HEK293 (cell line): ENCODE measurements around the gene PSMD5.

ENCODE experiments used
- CTCF ChIA-PET: fragments of 350-600 bp; formaldehyde crosslinking; extraction: SDS; loops from one replicate; lab custom pipeline; 2021; ENCODE audit warnings: antibody characterized with exemption; lab: Yijun Ruan, JAX
- POLR2A ChIA-PET: fragments of 300-600 bp; formaldehyde crosslinking; extraction: SDS; loops from one replicate; lab custom pipeline; 2020; ENCODE audit warnings: antibody characterized with exemption, inconsistent platforms; lab: Yijun Ruan, JAX
- H3K27ac ChIP-seq: fragments of 200-500 bp; sonication (Bioruptor generic); 2 replicates; pipeline ENCODE4 v1.5.1; 2014; ENCODE audit warnings: low read depth, low read length, control low read depth, inconsistent platforms; ENCODE audit errors: extremely low read depth
- H3K36me3 ChIP-seq, 2 experiments: fragments of 200-500 bp in 1 of 2; sonication (Bioruptor generic) in 1 of 2; 1 replicate in 1 of 2; 2 replicates in 1 of 2; pipeline ENCODE4 v1.5.1; 2014 to 2017; ENCODE audit warnings: inconsistent platforms in 2 of 2, low read length in 2 of 2; ENCODE audit not compliant: control insufficient read depth in 2 of 2, insufficient read depth in 1 of 2
- H3K4me1 ChIP-seq: fragments of 200-500 bp; sonication (Bioruptor generic); 2 replicates; pipeline ENCODE4 v1.5.1; 2014; ENCODE audit warnings: mild to moderate bottlenecking, low read length, inconsistent platforms; ENCODE audit not compliant: control insufficient read depth, insufficient read depth
- H3K4me3 ChIP-seq: 2 replicates; pipeline ENCODE4 v1.5.1; 2011; ENCODE audit warnings: low read depth, mild to moderate bottlenecking, control low read depth, low read length, moderate library complexity
- H3K9me3 ChIP-seq: fragments of 200-500 bp; sonication (Bioruptor generic); 2 replicates; pipeline ENCODE4 v1.5.1; 2014; ENCODE audit warnings: low read depth, low read length, inconsistent platforms; ENCODE audit not compliant: control insufficient read depth, insufficient read depth
- ATF2 ChIP-seq: fragments of 450-650 bp; formaldehyde crosslinking; IDR thresholded peaks from 2 replicates; pipeline ENCODE4 v1.5.1; 2016; ENCODE audit warnings: missing biosample characterization, missing genetic modification characterization, low read depth
- KLF10 ChIP-seq: fragments of 450-650 bp; IDR thresholded peaks from 2 replicates; pipeline ENCODE4 v1.5.1; 2018; ENCODE audit warnings: missing biosample characterization, mild to moderate bottlenecking, missing genetic modification characterization
- ZBTB20 ChIP-seq: fragments of 450-650 bp; formaldehyde crosslinking; IDR thresholded peaks from 2 replicates; pipeline ENCODE4 v1.5.1; 2016; ENCODE audit warnings: missing biosample characterization, missing genetic modification characterization
- ZBTB26 ChIP-seq: fragments of 450-650 bp; formaldehyde crosslinking; optimal IDR thresholded peaks from 2 replicates; pipeline ENCODE3; 2016; ENCODE audit warnings: missing biosample characterization, mild to moderate bottlenecking, missing genetic modification characterization
- ZNF10 ChIP-seq: fragments of 450-650 bp; formaldehyde crosslinking; IDR thresholded peaks from 2 replicates; pipeline ENCODE4 v1.5.1; 2017; ENCODE audit warnings: missing biosample characterization, missing genetic modification characterization
- ZNF112 ChIP-seq: fragments of 450-650 bp; formaldehyde crosslinking; IDR thresholded peaks from 2 replicates; pipeline ENCODE4 v1.5.0; 2017; ENCODE audit warnings: missing biosample characterization, missing genetic modification characterization
- ZNF214 ChIP-seq: fragments of 450-650 bp; formaldehyde crosslinking; IDR thresholded peaks from 2 replicates; pipeline ENCODE4 v1.5.1; 2017; ENCODE audit warnings: missing biosample characterization, mild to moderate bottlenecking, missing genetic modification characterization, borderline replicate concordance
- ZNF23 ChIP-seq: fragments of 450-650 bp; formaldehyde crosslinking; IDR thresholded peaks from 2 replicates; pipeline ENCODE4 v1.5.1; 2016; ENCODE audit warnings: missing biosample characterization, missing genetic modification characterization, borderline replicate concordance
- ZNF335 ChIP-seq: fragments of 450-650 bp; formaldehyde crosslinking; conservative IDR thresholded peaks from 2 replicates; pipeline ENCODE4 v1.5.1; 2016; ENCODE audit warnings: missing biosample characterization, missing genetic modification characterization
- ZNF37A ChIP-seq: fragments of 450-650 bp; IDR thresholded peaks from 2 replicates; pipeline ENCODE4 v1.5.1; 2018; ENCODE audit warnings: missing biosample characterization, missing genetic modification characterization
- ZNF398 ChIP-seq: fragments of 450-650 bp; formaldehyde crosslinking; IDR thresholded peaks from 2 replicates; pipeline ENCODE4 v1.5.1; 2017; ENCODE audit warnings: missing biosample characterization, missing genetic modification characterization
- ZNF416 ChIP-seq: fragments of 450-650 bp; formaldehyde crosslinking; IDR thresholded peaks from 2 replicates; pipeline ENCODE4 v1.5.1; 2016; ENCODE audit warnings: missing biosample characterization, missing genetic modification characterization
- ZNF518A ChIP-seq: fragments of 450-650 bp; formaldehyde crosslinking; conservative IDR thresholded peaks from 2 replicates; pipeline ENCODE4 v1.5.1; 2016; ENCODE audit warnings: low read depth, missing biosample characterization, missing genetic modification characterization
- ZNF549 ChIP-seq: fragments of 450-650 bp; IDR thresholded peaks from 2 replicates; pipeline ENCODE4 v1.5.1; 2018; ENCODE audit warnings: missing biosample characterization, missing genetic modification characterization, mild to moderate bottlenecking, inconsistent platforms, moderate library complexity
- ZNF580 ChIP-seq: fragments of 450-650 bp; formaldehyde crosslinking; IDR thresholded peaks from 2 replicates; pipeline ENCODE4 v1.5.1; 2016; ENCODE audit warnings: missing biosample characterization, missing genetic modification characterization
- ZNF596 ChIP-seq: fragments of 450-650 bp; IDR thresholded peaks from 2 replicates; pipeline ENCODE4 v1.5.0; 2018; ENCODE audit warnings: missing biosample characterization, mild to moderate bottlenecking, missing genetic modification characterization, moderate library complexity
- ZNF621 ChIP-seq: fragments of 450-650 bp; formaldehyde crosslinking; IDR thresholded peaks from 2 replicates; pipeline ENCODE4 v1.5.1; 2017; ENCODE audit warnings: missing biosample characterization, missing genetic modification characterization
- ZNF664 ChIP-seq: fragments of 450-650 bp; formaldehyde crosslinking; IDR thresholded peaks from 2 replicates; pipeline ENCODE4 v1.5.1; 2016; ENCODE audit warnings: missing biosample characterization, missing genetic modification characterization
- ZNF747 ChIP-seq: fragments of 450-650 bp; formaldehyde crosslinking; IDR thresholded peaks from 2 replicates; pipeline ENCODE4 v1.5.1; 2016; ENCODE audit warnings: missing biosample characterization, missing genetic modification characterization
- ZNF76 ChIP-seq: fragments of 450-650 bp; formaldehyde crosslinking; IDR thresholded peaks from 2 replicates; pipeline ENCODE4; 2016; ENCODE audit warnings: low read depth, missing biosample characterization, missing genetic modification characterization, borderline replicate concordance
- ZNF791 ChIP-seq: fragments of 450-650 bp; formaldehyde crosslinking; IDR thresholded peaks from 2 replicates; pipeline ENCODE4 v1.5.1; 2016; ENCODE audit warnings: missing biosample characterization, missing genetic modification characterization
- ZNF837 ChIP-seq: fragments of 450-650 bp; formaldehyde crosslinking; IDR thresholded peaks from 2 replicates; pipeline ENCODE4 v1.5.1; 2016; ENCODE audit warnings: missing biosample characterization, missing genetic modification characterization
- ZSCAN4 ChIP-seq: fragments of 450-650 bp; formaldehyde crosslinking; IDR thresholded peaks from 2 replicates; pipeline ENCODE4 v1.5.1; 2017; ENCODE audit warnings: missing biosample characterization, missing genetic modification characterization
- ZXDB ChIP-seq: fragments of 450-650 bp; formaldehyde crosslinking; IDR thresholded peaks from 2 replicates; pipeline ENCODE4 v1.5.1; 2016; ENCODE audit warnings: missing biosample characterization, missing genetic modification characterization

The PSMD5 gene

GRCh38 chr9:120770931-120771330, 71.8 kb downstream of the PSMD5 start:
- ChIA-PET CTCF (interaction anchor here (1.9 kb wide), 1 partner anchor 15 kb away, joined by 7 read pairs; no protein-coding TSS in a partner anchor), POLR2A (interaction anchor here (0.8 to 1.2 kb wide), 2 partner anchors 22 to 203 kb away, joined by 3 to 4 read pairs; partner anchors contain the start of gene FBXW2)
- no peak for TF ChIP-seq ZSCAN4 (tag by site-specific recombination)
- TF ChIP-seq ZNF549 (tag by site-specific recombination), result no peak
- no peak for TF ChIP-seq ZNF621
- no peak for TF ChIP-seq ZNF747 (tag by site-specific recombination)
- Histone ChIP-seq H3K9me3 (no peaks in the 10 kb centered on the region), H3K27ac (no peak overlapping the region), H3K4me1 (no peaks in the 10 kb centered on the region), H3K4me3 (no peak overlapping the region), H3K36me3 (peaks cover 20 to 65% of the 10 kb centered on the region in 2 experiments)

GRCh38 chr9:120768886-120769285, 73.8 kb downstream of the PSMD5 start:
- H3K4me1 ChIP-seq, result no peaks in the 10 kb centered on the region
- TF ChIP-seq ZBTB26 (tag by site-specific recombination) (no peak), ATF2 (no peak), ZNF112 (no peak), ZNF837 (no peak), ZNF23 (no peak), ZNF335 (tag by site-specific recombination) (no peak), ZNF580 (tag by site-specific recombination) (no peak), ZNF10 (no peak), ZNF664 (tag by site-specific recombination) (no peak), ZNF214 (tag by site-specific recombination) (no peak), ZXDB (tag by site-specific recombination) (no peak), ZNF518A (tag by site-specific recombination) (no peak), ZNF416 (tag by site-specific recombination) (no peak), ZNF76 (no peak), KLF10 (tag by site-specific recombination) (no peak), ZNF398 (tag by site-specific recombination) (no peak), ZNF596 (tag by site-specific recombination) (no peak), ZBTB20 (tag by site-specific recombination) (no peak), ZNF791 (no peak), ZNF37A (tag by site-specific recombination) (no peak)
- TF ChIP-seq, all 188 proteins: peak for 0
- no peak overlapping the region for H3K4me3 ChIP-seq
- H3K36me3 ChIP-seq, result peaks cover 15 to 68% of the 10 kb centered on the region in 2 experiments
- H3K9me3 ChIP-seq, result no peaks in the 10 kb centered on the region
- CTCF ChIA-PET, result no interaction called here
- H3K27ac ChIP-seq, result no peak overlapping the region
- POLR2A ChIA-PET, result no interaction called here
